ENCODE data around the gene DAAM1.

DNA sequence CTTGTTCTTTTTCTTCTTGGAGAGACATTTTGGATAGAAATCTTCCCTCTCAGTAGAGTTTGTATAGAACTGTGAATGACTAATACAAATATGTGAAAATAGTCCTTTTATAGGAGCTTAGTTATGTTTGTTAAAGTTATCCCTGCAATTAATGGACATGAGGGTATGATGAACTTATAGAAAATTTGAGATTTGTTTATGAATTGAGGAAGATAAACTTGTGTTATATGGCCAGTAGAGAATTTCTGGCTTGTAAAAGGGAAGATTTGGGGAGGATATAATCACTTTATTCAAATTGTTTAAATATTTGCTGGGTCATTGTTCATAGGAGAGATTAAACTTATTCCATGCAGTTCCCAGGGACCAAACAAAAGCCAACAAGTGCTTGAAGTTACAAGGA is 119.6 kb downstream of the DAAM1 start:
- TF ChIP-seq CTCF (IDR thresholded peaks at IDR 0.05) (no peak), POLR2AphosphoS5 (IDR thresholded peaks at IDR 0.05; ENCODE audit: low read depth, low read length) (no peak), REST (IDR thresholded peaks at IDR 0.05; ENCODE audit: insufficient read depth in 1 of 2, low read depth in 2 of 2, low read length in 1 of 2) (no peak), TCF7L2 (IDR thresholded peaks at IDR 0.05; ENCODE audit: low read depth, low read length) (no peak), SIN3A (IDR thresholded peaks at IDR 0.05; ENCODE audit: borderline replicate concordance, insufficient read depth, low read depth, low read length) (no peak)

All from Panc1 (cell line).